Activated naive CD4-positive, alpha-beta T cell treated with anti-CD3 and anti-CD28 coated beads, Interleukin-2, amount 50 U/mL, for 72 hours (primary cell): ENCODE measurements around the gene TAF11L3. TPM values are rescaled to one million over a fixed set of nuclear protein-coding genes. Genes with fewer than 3 reads are reported as not detected.
"Not testable (repeated sequence)": the region's sequence is repeated elsewhere in the genome, so short reads cannot be mapped to it uniquely, and the experiment has no call there.

Experiments used
- ATAC-seq, 2 donors: fragments of 150-1000 bp; cut with Tn5 transposase; 2 replicates each; pipeline ENCODE4 v1.10.0; 2021; ENCODE audit warnings: mild to moderate bottlenecking in 2 of 2, moderate library complexity in 2 of 2
- DNase-seq, 2 donors: peaks; one replicate each; pipeline ENCODE4 v3.0.0; 2021 to 2022; ENCODE audit warnings: low spot score in 2 of 2
- H3K27ac Mint-ChIP-seq, 2 donors: one replicate each; pipeline ENCODE4 v1.8.0; 2022; ENCODE audit warnings: mild to moderate bottlenecking in 2 of 2, mixed read lengths in 2 of 2
- H3K36me3 Mint-ChIP-seq, 2 donors: one replicate each; pipeline ENCODE4 v1.8.0; 2022; ENCODE audit warnings: mixed read lengths in 2 of 2
- H3K9me3 Mint-ChIP-seq, 2 donors: one replicate each; pipeline ENCODE4 v1.8.0; 2022; ENCODE audit warnings: mixed read lengths in 2 of 2
- total RNA-seq, 2 donors: library from RNA; stranded (reverse); gene quantifications; one replicate each; pipeline ENCODE4 v1.2.3, GENCODE V29; 2022

Gene TAF11L3
- not detected for total RNA-seq

DNA sequence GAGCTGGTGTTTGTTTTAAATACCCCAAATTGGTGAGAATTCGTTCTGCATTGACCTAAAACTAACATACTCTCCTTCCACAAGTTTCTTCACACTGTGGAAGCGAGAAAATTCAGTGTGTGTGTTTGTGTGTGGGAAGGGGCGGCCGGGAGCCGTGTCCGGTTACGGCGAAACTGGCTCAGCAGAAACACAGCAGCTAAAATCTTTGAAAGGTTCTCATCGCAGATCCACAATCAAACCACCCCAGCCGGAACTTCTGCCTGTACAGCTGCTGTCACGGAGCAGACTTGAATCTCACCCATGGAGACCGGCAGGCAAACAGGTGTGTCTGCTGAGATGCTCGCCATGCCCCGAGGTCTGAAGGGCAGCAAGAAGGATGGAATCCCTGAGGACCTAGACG, at the start of gene TAF11L3:
TAF11L3 (plus strand) TSS at position 301 of the 400 bp plus-strand sequence.
- H3K27ac Mint-ChIP-seq, H3K9me3 Mint-ChIP-seq, H3K36me3 Mint-ChIP-seq, ATAC-seq, DNase-seq: not testable (repeated sequence)

- H3K36me3 Mint-ChIP-seq, result no peaks in the 10 kb centered on the region
- H3K27ac Mint-ChIP-seq, result no peak overlapping the region
- H3K9me3 Mint-ChIP-seq, result peaks cover 0 to 17% of the 10 kb centered on the region in 2 donors
- DNase-seq, result no peak
- no peak for ATAC-seq
Measured at GRCh38 chr5:17470064-17470463, 48.1 kb upstream of the TAF11L3 start.

DNA sequence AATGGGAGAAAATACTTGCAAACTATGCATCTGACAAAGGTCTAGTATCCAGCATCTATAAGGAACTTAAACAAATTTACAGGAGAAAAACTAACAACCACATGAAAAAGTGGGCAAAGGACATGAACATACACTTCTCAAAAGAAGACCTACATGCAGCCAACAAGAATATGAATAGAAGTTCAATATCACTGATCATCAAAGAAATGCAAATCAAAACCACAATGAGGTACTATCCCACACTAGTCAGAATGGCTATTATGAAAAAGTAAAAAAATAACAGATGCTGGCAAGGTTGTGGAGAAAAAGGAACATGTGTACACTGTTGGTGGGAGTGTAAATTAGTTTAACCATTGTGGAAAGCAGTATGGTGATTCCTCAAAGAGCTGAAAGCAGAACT, 43.1 kb upstream of the TAF11L3 start:
- H3K27ac Mint-ChIP-seq, H3K36me3 Mint-ChIP-seq, DNase-seq, ATAC-seq: not testable (repeated sequence)
- peaks cover 0 to 18% of the 10 kb centered on the region in 2 donors for H3K9me3 Mint-ChIP-seq

DNA sequence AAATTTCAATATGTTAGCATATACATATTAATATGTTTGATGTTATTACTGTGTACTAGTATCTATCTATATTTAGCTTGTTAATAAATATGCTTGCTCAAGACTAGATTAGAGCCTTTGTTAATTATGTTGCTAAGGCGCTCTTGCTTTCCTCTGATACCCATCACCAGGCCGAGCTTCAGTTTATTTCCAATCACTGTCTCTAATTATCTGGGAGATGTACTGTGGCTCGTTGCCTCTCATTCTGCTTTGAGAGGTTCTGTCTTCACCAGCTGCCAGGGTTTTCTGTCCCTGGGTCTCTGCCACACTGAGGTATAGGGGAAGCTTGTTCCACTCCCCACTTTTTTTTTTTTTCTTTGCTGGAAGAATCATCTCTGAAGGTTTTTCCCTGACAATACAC, 41.1 kb upstream of the TAF11L3 start:
- no peak for DNase-seq
- peaks cover 0 to 9% of the 10 kb centered on the region in 2 donors for H3K9me3 Mint-ChIP-seq
- no peaks in the 10 kb centered on the region for H3K36me3 Mint-ChIP-seq
- no peak for ATAC-seq
- no peak overlapping the region for H3K27ac Mint-ChIP-seq

GRCh38 chr5:17477573-17478265, 40.4 kb upstream of the TAF11L3 start:
- Mint-ChIP-seq H3K36me3 (no peaks in the 10 kb centered on the region), H3K9me3 (peaks cover 0 to 7% of the 10 kb centered on the region in 2 donors)
- ATAC-seq, result no peak

DNA sequence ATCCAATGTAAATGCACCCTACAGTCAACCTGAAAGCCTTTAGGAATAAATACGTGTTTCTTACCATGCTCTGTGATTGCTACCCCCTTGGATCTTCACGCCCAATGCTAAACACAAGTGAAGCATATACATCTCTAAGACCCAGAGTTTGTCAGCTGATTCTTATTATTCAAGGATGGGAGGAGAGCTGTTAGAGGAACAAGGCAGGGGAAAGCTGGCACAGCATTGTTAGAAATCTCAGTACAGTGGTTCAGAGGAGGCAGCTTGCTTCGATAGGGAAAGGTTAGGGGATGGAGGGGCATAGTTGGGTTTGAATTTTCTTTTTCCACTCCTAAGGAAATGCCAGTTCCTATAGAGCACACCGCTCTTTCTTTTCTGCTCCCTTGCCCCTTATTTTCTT, 36.8 kb upstream of the TAF11L3 start:
- no peak for DNase-seq
- no peak overlapping the region for H3K27ac Mint-ChIP-seq
- H3K36me3 Mint-ChIP-seq, result no peaks in the 10 kb centered on the region
- peaks cover 3 to 10% of the 10 kb centered on the region in 2 donors for H3K9me3 Mint-ChIP-seq
- no peak for ATAC-seq

More at GRCh38 chr5:17477573-17478265, 40.4 kb upstream of the TAF11L3 start:
- no peak overlapping the region for H3K27ac Mint-ChIP-seq
- DNase-seq, result no peak

DNA sequence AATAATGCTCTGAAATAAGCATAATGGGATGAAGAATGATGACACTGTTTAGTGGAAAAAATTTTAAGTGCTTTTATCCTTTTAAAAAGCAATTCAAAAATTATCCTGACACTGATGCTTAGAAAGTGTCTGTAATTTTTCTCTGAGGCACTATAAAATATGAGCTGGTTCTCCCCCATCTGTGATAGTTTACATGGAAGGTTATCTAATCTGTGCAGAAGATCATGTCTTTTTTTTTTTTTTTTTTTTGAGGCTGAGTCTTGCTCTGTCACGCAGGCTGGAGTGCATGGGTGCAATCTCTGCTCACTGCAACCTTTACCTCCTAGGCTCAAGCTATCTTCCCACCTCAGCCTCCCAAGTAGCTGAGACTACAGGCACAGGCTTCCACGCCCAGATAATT, 35.4 kb upstream of the TAF11L3 start:
- peaks cover 3 to 11% of the 10 kb centered on the region in 2 donors for H3K9me3 Mint-ChIP-seq
- no peak overlapping the region for H3K27ac Mint-ChIP-seq
- DNase-seq (no peak), ATAC-seq (no peak)
- no peaks in the 10 kb centered on the region for H3K36me3 Mint-ChIP-seq

- DNase-seq, ATAC-seq, H3K27ac Mint-ChIP-seq, H3K36me3 Mint-ChIP-seq, H3K9me3 Mint-ChIP-seq: not testable (repeated sequence)
Measured at GRCh38 chr5:17486464-17487173, 31.5 kb upstream of the TAF11L3 start.

- Mint-ChIP-seq H3K27ac (no peak overlapping the region), H3K9me3 (peaks cover 7 to 10% of the 10 kb centered on the region in 2 donors), H3K36me3 (no peaks in the 10 kb centered on the region)
- ATAC-seq (no peak), DNase-seq (no peak)
Measured at GRCh38 chr5:17487174-17487512, 31.0 kb upstream of the TAF11L3 start.

- peaks cover 10 to 17% of the 10 kb centered on the region in 2 donors for H3K9me3 Mint-ChIP-seq
- not testable (repeated sequence) for H3K36me3 Mint-ChIP-seq, ATAC-seq, H3K27ac Mint-ChIP-seq, DNase-seq
Measured at GRCh38 chr5:17491257-17491656, 26.9 kb upstream of the TAF11L3 start.

GRCh38 chr5:17492770-17493169, 25.4 kb upstream of the TAF11L3 start:
- no peak for ATAC-seq

GRCh38 chr5:17497446-17497845, 20.7 kb upstream of the TAF11L3 start:
- DNase-seq, result no peak
- Mint-ChIP-seq H3K36me3 (peaks cover 0 to 5% of the 10 kb centered on the region in 2 donors), H3K27ac (no peak overlapping the region), H3K9me3 (peaks cover 11 to 12% of the 10 kb centered on the region in 2 donors)
- ATAC-seq, result no peak

More at GRCh38 chr5:17492770-17493169, 25.4 kb upstream of the TAF11L3 start:
- no peak for DNase-seq
- Mint-ChIP-seq H3K27ac (no peak overlapping the region), H3K9me3 (peaks cover 8 to 16% of the 10 kb centered on the region in 2 donors), H3K36me3 (peaks cover 0 to 5% of the 10 kb centered on the region in 2 donors)

DNA sequence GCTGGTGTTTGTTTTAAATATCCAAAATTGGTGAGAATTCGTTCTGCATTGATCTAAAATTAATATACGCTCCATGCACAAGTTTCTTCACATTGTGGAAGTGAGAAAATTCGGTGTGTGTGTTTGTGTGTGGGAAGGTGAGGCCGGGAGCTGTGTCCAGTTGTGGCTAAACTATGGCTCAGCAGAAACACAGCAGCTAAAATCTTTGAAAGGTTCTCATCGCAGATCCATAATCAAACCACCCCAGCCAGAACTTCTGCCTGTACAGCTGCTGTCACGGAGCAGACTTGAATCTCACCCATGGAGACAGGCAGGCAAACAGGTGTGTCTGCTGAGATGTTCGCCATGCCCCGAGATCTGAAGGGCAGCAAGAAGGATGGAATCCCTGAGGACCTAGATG, 20.2 kb upstream of the TAF11L3 start, which contains the start of gene TAF11L2:
TAF11L2 (plus strand) TSS at position 301 of the 400 bp plus-strand sequence.
- not testable (repeated sequence) for ATAC-seq, H3K36me3 Mint-ChIP-seq, H3K27ac Mint-ChIP-seq, H3K9me3 Mint-ChIP-seq, DNase-seq

GRCh38 chr5:17511775-17512325, 6.3 kb upstream of the TAF11L3 start:
- no peak for DNase-seq
- Mint-ChIP-seq H3K36me3 (peaks cover 0 to 4% of the 10 kb centered on the region in 2 donors), H3K27ac (no peak overlapping the region), H3K9me3 (peaks cover 6 to 20% of the 10 kb centered on the region in 2 donors)
- ATAC-seq, result no peak

DNA sequence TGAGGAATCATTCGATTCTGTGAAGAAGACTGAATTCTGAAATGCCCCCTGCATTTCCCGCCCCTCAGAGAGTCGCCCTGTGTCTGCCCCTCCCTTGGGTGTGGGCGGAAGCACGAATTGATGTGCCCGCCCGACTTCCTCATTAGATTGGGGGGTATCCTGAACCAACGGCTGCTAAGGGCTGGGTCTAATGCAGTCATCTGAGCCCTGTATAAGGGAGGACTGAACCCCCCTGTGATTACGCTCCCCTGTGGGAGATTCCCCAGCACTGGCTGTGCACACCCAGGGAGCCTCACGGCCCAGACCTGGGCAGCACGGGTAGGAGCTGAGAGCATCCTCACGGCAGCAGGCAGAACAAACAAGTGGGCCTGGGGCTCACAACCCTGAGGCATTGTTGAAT, 641 bp upstream of the TAF11L3 start:
- H3K9me3 Mint-ChIP-seq, ATAC-seq, H3K36me3 Mint-ChIP-seq: not testable (repeated sequence)

DNA sequence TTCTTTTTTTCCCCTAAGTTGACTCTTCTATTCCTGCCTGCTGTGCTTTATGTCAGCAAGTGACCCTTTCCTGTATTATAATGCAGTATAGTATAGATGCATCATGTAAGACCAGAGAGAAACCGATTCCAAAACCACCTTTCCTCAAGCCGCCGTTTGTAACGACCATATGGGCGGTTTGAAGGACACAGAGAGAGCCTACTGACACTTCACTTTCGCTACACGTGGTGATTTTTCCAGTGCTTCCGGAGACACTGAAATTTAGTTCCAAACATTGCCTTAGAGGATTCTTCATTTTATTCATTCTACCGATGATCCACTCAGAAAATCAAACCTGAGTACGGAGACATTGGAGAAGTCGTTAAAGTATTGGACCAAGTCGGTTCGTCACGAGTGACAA, 1.3 kb downstream of the TAF11L3 start:
- not testable (repeated sequence) for H3K27ac Mint-ChIP-seq, H3K9me3 Mint-ChIP-seq, DNase-seq, ATAC-seq, H3K36me3 Mint-ChIP-seq

More for the DNA sequence above, 641 bp upstream of the TAF11L3 start:
- H3K27ac Mint-ChIP-seq, result not testable (repeated sequence)
- peak; percentile 16 to 56 for DNase-seq

GRCh38 chr5:17521501-17521900, 3.3 kb downstream of the TAF11L3 start, which contains the start of gene TAF11L4:
TAF11L4 (plus strand) TSS chr5:17521801.
- H3K9me3 Mint-ChIP-seq, H3K36me3 Mint-ChIP-seq, ATAC-seq, DNase-seq, H3K27ac Mint-ChIP-seq: not testable (repeated sequence)
